ENCODE measurements around the gene SGPP1.

DNA sequence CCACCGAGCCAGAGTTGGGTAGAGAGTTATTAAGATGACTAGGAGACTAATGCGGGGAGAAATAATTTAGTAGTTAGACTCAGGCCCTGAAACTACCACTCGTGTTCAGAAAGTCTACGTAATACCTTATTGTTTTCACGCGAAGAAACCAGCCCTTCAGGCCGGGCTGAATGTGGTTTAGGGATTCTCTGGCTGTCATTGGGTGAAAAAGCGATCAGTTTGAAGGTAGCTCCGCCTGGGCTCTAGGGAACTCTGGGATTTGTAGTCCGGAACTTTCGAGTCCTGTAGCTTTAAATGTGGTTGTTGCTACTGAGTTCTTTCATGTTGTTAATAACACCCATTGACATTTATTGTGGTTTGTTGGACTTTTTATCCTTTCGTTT lies 85.6 kb downstream of the SGPP1 start:
- TF ChIP-seq CTCF (IDR thresholded peaks at IDR 0.05) (no peak), POLR2A (IDR thresholded peaks at IDR 0.05) (no peak)
